PC-9 (cell line): ENCODE measurements around the gene PPP2R5E. TPM values are rescaled to one million over a fixed set of nuclear protein-coding genes. Genes with fewer than 3 reads are reported as not detected.

Experiments used
- BruUV-seq: library from RNA; stranded (reverse); fragments of 400-500 nt; replicated peaks from 2 replicates; lab custom pipeline; 2021; lab: Mats Ljungman, UMichigan
- CTCF ChIA-PET: fragments of 300-600 bp; sonication (Branson Sonifier 250); formaldehyde crosslinking; loops from one replicate; lab custom pipeline; 2022; ENCODE audit warnings: antibody characterized with exemption; lab: Charles Lee
- POLR2A ChIA-PET: fragments of 300-600 bp; sonication (Branson Sonifier 250); formaldehyde crosslinking; loops from one replicate; lab custom pipeline; 2022; ENCODE audit warnings: antibody characterized with exemption; ENCODE audit not compliant: unreplicated experiment; lab: Charles Lee
- DNase-seq, 2 experiments: peaks; one replicate each; pipeline versions ENCODE4 v3.0.0 to v3.0.0-alpha.2; 2015 to 2022; ENCODE audit warnings: mixed read lengths in 1 of 2
- H2AFZ ChIP-seq: fragments of 200-600 bp; sonication (generic); 2 replicates; pipeline ENCODE4 v1.8.1; 2017; ENCODE audit warnings: antibody characterized with exemption
- H3F3A ChIP-seq: fragments of 200-600 bp; sonication (generic); 2 replicates; pipeline ENCODE4 v1.8.1; 2017; ENCODE audit warnings: antibody characterized with exemption, mild to moderate bottlenecking, low read depth; ENCODE audit not compliant: insufficient read depth
- H3K27ac ChIP-seq: fragments of 200-600 bp; sonication (generic); 2 replicates; pipeline ENCODE4 v1.6.1; 2016; ENCODE audit warnings: mixed run types
- H3K27me3 ChIP-seq: fragments of 200-600 bp; sonication (generic); 2 replicates; pipeline ENCODE4 v1.6.1; 2016; ENCODE audit warnings: low read depth, mixed run types; ENCODE audit not compliant: insufficient read depth
- H3K36me3 ChIP-seq: fragments of 200-600 bp; sonication (generic); 2 replicates; pipeline ENCODE4 v1.6.1; 2016; ENCODE audit warnings: low read depth, mixed run types
- H3K4me1 ChIP-seq: fragments of 200-600 bp; sonication (generic); replicated peaks from 2 replicates; pipeline ENCODE4 v1.6.1; 2016; ENCODE audit warnings: mixed run types; ENCODE audit not compliant: insufficient read depth
- H3K4me2 ChIP-seq: fragments of 200-600 bp; sonication (generic); 2 replicates; pipeline ENCODE4 v1.6.1; 2017; ENCODE audit warnings: mixed run types
- H3K4me3 ChIP-seq: fragments of 200-600 bp; sonication (generic); 2 replicates; pipeline ENCODE4 v1.6.1; 2016; ENCODE audit warnings: mixed run types
- H3K79me2 ChIP-seq: fragments of 200-600 bp; sonication (generic); 2 replicates; pipeline ENCODE4 v1.6.1; 2017; ENCODE audit warnings: low read depth, mixed run types
- H3K9me2 ChIP-seq: fragments of 200-600 bp; sonication (generic); 2 replicates; pipeline ENCODE4 v1.8.1; 2017; ENCODE audit warnings: mild to moderate bottlenecking; ENCODE audit not compliant: insufficient read depth
- H3K9me3 ChIP-seq: fragments of 200-600 bp; sonication (generic); 2 replicates; pipeline ENCODE4 v1.8.1; 2016; ENCODE audit warnings: low read depth; ENCODE audit not compliant: insufficient read depth
- H4K20me1 ChIP-seq: fragments of 200-600 bp; sonication (generic); 2 replicates; pipeline ENCODE4 v1.8.1; 2017; ENCODE audit not compliant: insufficient read depth
- CTCF ChIP-seq: fragments of 200-600 bp; sonication (generic); conservative IDR thresholded peaks from 2 replicates; pipeline ENCODE4 v1.6.1; 2017; ENCODE audit warnings: mixed run types, antibody characterized with exemption, mild to moderate bottlenecking, moderate library complexity
- EZH2 ChIP-seq: fragments of 200-600 bp; sonication (generic); IDR thresholded peaks from 2 replicates; pipeline ENCODE4 v1.8.0; 2017; ENCODE audit warnings: antibody characterized with exemption, low read depth
- intact Hi-C: fragments of 100-400 bp; cut with micrococcal nuclease; formaldehyde crosslinking; loops from one replicate; pipeline ENCODE4 v1.10.0; 2022; ENCODE audit not compliant: unreplicated experiment
- total RNA-seq: library from RNA; stranded (reverse); gene quantifications from 2 replicates; pipeline ENCODE4 v1.2.3, GENCODE V29; 2021

Gene PPP2R5E
- total RNA-seq, 1 experiment from 2014 or later: 66.4 TPM

DNA sequence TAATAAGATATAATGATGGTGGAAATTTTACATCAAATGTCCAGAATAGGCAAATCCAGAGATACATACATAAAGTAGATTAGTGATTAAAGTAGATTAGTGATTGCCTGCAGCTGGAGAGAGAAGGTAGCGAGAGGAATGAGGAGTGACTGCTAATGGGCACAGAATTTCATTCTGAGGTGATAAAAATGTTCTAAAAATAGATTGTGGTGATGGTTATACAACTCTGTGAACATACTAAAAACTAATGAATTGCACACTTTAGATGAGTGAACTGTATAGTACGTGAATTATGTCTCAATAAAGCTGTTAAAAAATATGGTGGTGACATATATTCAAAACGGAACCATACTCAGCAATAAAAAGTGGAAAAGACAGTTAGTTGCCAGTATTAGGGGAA is 41.7 kb downstream of the PPP2R5E start:
- ChIA-PET POLR2A (no interaction called here), CTCF (no interaction called here)
- no peak for TF ChIP-seq CTCF
- no peak for TF ChIP-seq EZH2
- Histone ChIP-seq H3K9me3 (no peaks in the 10 kb centered on the region), H3K27ac (no peak overlapping the region), H3K4me1 (peaks cover 22% of the 10 kb centered on the region), H3K4me3 (no peak overlapping the region), H3K27me3 (no peaks in the 10 kb centered on the region), H3K79me2 (peaks cover 69% of the 10 kb centered on the region), H3K36me3 (no peaks in the 10 kb centered on the region), H2AFZ (no peak overlapping the region), H3F3A (peaks cover 19% of the 10 kb centered on the region; the same call in 1 of the 2 replicates), H3K9me2 (no peaks in the 10 kb centered on the region), H4K20me1 (no peaks in the 10 kb centered on the region), H3K4me2 (no peak overlapping the region)
- BruUV-seq: no TSS peak
- intact Hi-C loops: no loop called here
- DNase-seq: no peak

DNA sequence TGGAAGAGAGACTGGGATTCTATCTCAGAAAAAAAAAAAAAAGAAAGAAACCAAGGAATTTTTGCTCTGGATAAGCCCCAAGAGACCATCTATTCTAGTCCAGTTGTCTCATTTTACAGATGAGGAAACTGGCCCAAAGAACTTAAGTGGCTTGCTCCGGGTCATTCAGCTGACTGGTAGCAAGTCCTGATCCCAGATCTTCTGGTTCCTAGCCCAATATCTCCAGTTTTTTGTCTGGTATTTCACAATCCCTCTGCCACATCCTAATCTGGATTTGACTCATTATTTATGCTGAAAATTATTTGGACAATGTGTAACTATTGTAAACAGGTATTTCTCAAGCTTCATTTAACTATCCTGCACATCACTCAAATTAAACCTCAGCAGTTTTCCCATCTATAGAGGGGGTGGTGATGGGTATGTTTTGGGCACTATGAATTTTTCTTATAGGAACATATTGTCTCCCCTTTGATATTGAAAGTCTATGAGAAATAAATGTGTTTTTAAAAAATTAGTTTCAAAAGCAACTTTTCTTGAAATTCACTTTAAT is 43.4 kb downstream of the PPP2R5E start:
- H3F3A ChIP-seq: peaks cover 8% of the 10 kb centered on the region; the same call in 1 of the 2 replicates
- H3K27me3 ChIP-seq: no peaks in the 10 kb centered on the region
- intact Hi-C loops: no loop called here
- no peak for TF ChIP-seq EZH2
- TF ChIP-seq CTCF: no peak
- no peaks in the 10 kb centered on the region for H3K9me2 ChIP-seq
- no peaks in the 10 kb centered on the region for H4K20me1 ChIP-seq
- no peak overlapping the region for H3K27ac ChIP-seq
- H3K4me1 ChIP-seq: peaks cover 11% of the 10 kb centered on the region
- H3K9me3 ChIP-seq: no peaks in the 10 kb centered on the region
- no peak overlapping the region for H3K4me3 ChIP-seq
- no peak overlapping the region for H2AFZ ChIP-seq
- peaks cover 68% of the 10 kb centered on the region for H3K79me2 ChIP-seq
- CTCF ChIA-PET: no interaction called here
- BruUV-seq: no TSS peak
- H3K4me2 ChIP-seq: no peak overlapping the region
- DNase-seq: no peak
- POLR2A ChIA-PET: no interaction called here
- H3K36me3 ChIP-seq: no peaks in the 10 kb centered on the region

DNA sequence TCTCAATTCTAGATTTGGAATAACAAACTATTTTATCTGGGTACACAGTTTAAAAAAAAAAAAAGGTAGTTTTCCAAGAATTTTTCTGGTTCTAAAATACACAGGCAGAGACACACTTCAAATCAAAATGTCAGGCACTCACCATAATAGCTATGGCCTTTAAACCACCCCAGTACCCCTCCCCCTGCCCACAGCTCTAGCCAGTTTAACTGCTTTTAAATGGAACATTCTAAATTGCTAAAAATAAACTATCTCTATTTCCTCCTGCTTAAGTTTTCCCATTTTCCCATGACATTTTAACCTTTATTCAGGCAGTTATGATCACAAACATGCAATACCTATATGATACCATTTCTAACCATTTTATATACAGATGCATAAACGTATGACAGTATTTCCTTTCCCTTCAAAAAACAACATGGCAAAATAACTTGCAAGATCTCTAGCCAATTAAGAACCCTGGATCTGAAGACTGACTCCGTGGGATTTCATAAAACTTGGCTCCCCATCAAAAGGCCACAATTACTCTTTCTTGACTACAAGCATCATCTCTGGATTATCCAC is 46.3 kb downstream of the PPP2R5E start:
- H3K9me3 ChIP-seq: no peaks in the 10 kb centered on the region
- no peaks in the 10 kb centered on the region for H3K27me3 ChIP-seq
- H3K79me2 ChIP-seq: peaks cover 69% of the 10 kb centered on the region
- peaks cover 15% of the 10 kb centered on the region; the same call in 1 of the 2 replicates for H3F3A ChIP-seq
- no peak overlapping the region for H3K4me2 ChIP-seq
- TF ChIP-seq CTCF (no peak), EZH2 (no peak)
- H3K36me3 ChIP-seq: no peaks in the 10 kb centered on the region
- no peak overlapping the region for H2AFZ ChIP-seq
- no TSS peak for BruUV-seq
- no peaks in the 10 kb centered on the region for H3K9me2 ChIP-seq
- ChIA-PET CTCF (interaction anchor here (0.6 kb wide), 1 partner anchor 17 kb away, joined by 3 read pairs; no protein-coding TSS in a partner anchor), POLR2A (no interaction called here)
- H3K4me1 ChIP-seq: peaks cover 15% of the 10 kb centered on the region
- intact Hi-C loops: no loop called here
- H3K27ac ChIP-seq: no peak overlapping the region
- no peaks in the 10 kb centered on the region for H4K20me1 ChIP-seq
- H3K4me3 ChIP-seq: no peak overlapping the region
- no peak for DNase-seq
